Stimulated activated naive B cell treated with anti-CD40 and anti-IgM and Interleukin-4, amounts not matched to agents 10 μg/mL and 1 μg/mL and 100 μg/mL, for 72 hours (primary cell): Measurements from ENCODE around the gene EZR.
A peak's percentile ranks its signal among the peaks of the same experiment; 100 is the strongest.

Experiments
- ATAC-seq, 2 donors: fragments of 150-1000 bp; cut with Tn5 transposase; replicated peaks; 2 replicates each; pipeline ENCODE4 v1.10.0; 2021; ENCODE audit warnings: moderate library complexity in 1 of 2
- DNase-seq: peaks from one replicate; pipeline ENCODE4 v3.0.0; 2021
- H3K27ac Mint-ChIP-seq: one replicate; pipeline ENCODE4 v1.8.0; 2022; ENCODE audit warnings: mild to moderate bottlenecking, mixed read lengths
- H3K27me3 Mint-ChIP-seq, 2 donors: one replicate each; pipeline ENCODE4 v1.8.0; 2022; ENCODE audit warnings: mixed read lengths in 2 of 2
- H3K36me3 Mint-ChIP-seq, 2 donors: one replicate each; pipeline ENCODE4 v1.8.0; 2022; ENCODE audit warnings: mixed read lengths in 2 of 2, mild to moderate bottlenecking in 1 of 2
- H3K4me1 Mint-ChIP-seq, 2 donors: one replicate each; pipeline ENCODE4 v1.8.0; 2022; ENCODE audit warnings: mixed read lengths in 2 of 2, mild to moderate bottlenecking in 1 of 2
- H3K4me3 Mint-ChIP-seq, 2 donors: one replicate each; pipeline ENCODE4 v1.8.0; 2022; ENCODE audit warnings: mild to moderate bottlenecking in 2 of 2, mixed read lengths in 2 of 2, moderate library complexity in 1 of 2
- H3K9me3 Mint-ChIP-seq, 2 donors: one replicate each; pipeline ENCODE4 v1.8.0; 2022; ENCODE audit warnings: mixed read lengths in 2 of 2, mild to moderate bottlenecking in 1 of 2

The EZR gene

GRCh38 chr6:158725704-158726103, 93.5 kb downstream of the EZR start:
- Mint-ChIP-seq H3K9me3 (peaks cover 0 to 3% of the 10 kb centered on the region in 2 donors), H3K4me3 (no peak overlapping the region), H3K4me1 (peaks cover 4 to 14% of the 10 kb centered on the region in 2 donors), H3K27ac (no peak overlapping the region), H3K27me3 (no peaks in the 10 kb centered on the region), H3K36me3 (peaks cover 3 to 19% of the 10 kb centered on the region in 2 donors)
- ATAC-seq: no peak
- DNase-seq: no peak

DNA sequence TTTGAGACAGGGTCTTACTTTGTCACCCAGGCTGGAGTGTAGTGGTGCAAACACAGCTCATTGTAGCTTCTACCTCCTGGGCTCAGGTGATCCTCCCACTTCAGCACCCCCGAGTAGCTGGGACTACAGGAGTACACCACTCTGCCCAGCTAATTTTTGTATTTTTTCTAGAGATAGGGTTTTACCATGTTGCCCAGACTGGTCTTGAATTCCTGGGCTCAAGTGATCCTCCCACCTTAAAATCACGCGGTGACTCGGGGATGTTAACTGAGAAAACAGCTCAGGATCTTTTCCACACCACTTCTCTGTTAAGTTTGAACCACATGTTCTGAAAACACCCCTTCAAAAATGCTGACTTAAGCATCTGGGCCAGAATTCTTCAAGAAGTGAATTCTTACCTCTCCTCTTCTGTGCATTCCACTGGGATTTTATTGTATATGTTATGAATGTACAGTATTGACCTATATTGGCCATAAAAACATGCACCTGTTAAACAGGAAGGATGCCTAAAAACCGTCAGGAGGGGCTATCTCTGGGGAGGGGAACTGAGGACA, 96.9 kb downstream of the EZR start:
- Mint-ChIP-seq H3K36me3 (peaks cover 3 to 7% of the 10 kb centered on the region in 2 donors), H3K4me1 (peaks cover 22 to 48% of the 10 kb centered on the region in 2 donors), H3K27ac (no peak overlapping the region), H3K4me3 (no peak overlapping the region), H3K27me3 (no peaks in the 10 kb centered on the region), H3K9me3 (no peaks in the 10 kb centered on the region)
- no peak for ATAC-seq
- no peak for DNase-seq

GRCh38 chr6:158718461-158719046, 100.6 kb downstream of the EZR start:
- peaks cover 43 to 76% of the 10 kb centered on the region in 2 donors for H3K4me1 Mint-ChIP-seq

DNA sequence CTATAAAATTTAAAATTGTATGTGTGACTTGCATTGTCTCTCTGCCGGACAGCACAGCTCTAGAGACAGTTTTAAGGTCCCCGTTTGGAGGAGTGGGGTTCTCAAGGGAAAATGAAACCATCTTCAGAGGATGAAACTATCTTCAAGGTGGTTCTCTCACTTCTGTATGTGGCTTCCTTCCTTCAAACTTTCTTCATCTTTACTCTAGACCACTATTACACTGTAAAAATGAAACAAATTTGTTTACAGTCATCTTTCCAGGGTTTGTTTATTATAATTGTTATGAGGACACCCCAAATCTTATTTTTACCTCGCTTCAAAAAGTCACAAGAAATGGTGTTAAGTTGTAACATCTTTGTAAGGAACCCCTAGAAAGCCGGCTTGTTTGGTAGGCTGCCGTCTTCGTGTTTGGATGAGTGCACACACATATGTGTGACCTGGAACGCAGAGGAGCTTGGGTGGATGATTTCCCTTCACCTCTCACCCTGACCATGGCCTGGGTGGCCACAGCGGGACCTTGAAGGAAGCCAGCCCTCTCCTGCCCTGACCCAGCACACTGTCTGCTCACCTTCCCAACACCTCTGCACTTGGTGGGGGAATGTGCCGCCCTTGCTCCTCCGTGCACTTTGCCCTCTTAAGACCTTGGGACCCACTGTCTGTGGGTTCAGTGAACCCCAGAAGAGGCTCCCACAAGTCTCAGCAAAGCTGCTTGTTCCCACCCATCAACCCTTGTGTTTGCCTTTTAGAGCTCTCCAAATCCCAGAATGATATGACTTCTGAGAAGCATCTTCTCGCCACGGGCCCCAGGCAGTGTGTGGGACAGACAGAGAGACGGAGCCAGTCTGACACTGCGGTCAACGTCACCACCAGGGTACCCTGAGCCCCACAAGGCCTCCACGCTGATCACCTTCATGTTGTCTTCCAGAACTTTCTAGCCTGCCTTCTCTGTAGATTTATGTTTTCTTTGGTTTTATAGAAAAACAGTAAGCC, 101.5 kb downstream of the EZR start:
- H3K4me1 Mint-ChIP-seq: peaks cover 46 to 83% of the 10 kb centered on the region in 2 donors
- H3K36me3 Mint-ChIP-seq: peaks cover 10 to 25% of the 10 kb centered on the region in 2 donors
- peak overlapping the region; percentile 90 for H3K27ac Mint-ChIP-seq
- H3K4me3 Mint-ChIP-seq: peak overlapping the region; percentile 40 to 58
- no peaks in the 10 kb centered on the region for H3K27me3 Mint-ChIP-seq
- DNase-seq: no peak
- H3K9me3 Mint-ChIP-seq: peaks cover 0 to 1% of the 10 kb centered on the region in 2 donors
- peak; percentile 41 to 56 for ATAC-seq

More at GRCh38 chr6:158718461-158719046, 100.6 kb downstream of the EZR start:
- no peaks in the 10 kb centered on the region for H3K27me3 Mint-ChIP-seq
- ATAC-seq (no peak), DNase-seq (no peak)
- peaks cover 0 to 1% of the 10 kb centered on the region in 2 donors for H3K9me3 Mint-ChIP-seq
- peaks cover 8 to 20% of the 10 kb centered on the region in 2 donors for H3K36me3 Mint-ChIP-seq
- H3K27ac Mint-ChIP-seq: peak overlapping the region; percentile 31
- peak overlapping the region in 1 of 2 donors; percentile 6 for H3K4me3 Mint-ChIP-seq
